Measurements from ENCODE around the gene RALGAPA1.
"Not testable (repeated sequence)": the region's sequence is repeated elsewhere in the genome, so short reads cannot be mapped to it uniquely, and the experiment has no call there.

Gene RALGAPA1

GRCh38 chr14:35808638-35809563 lies at the start of gene RALGAPA1:
Gene RALGAPA1 (minus strand): TSS chr14:35809295. CDS start chr14:35808835, 460 bp downstream.
- DNase-seq: peak; percentile 95

- DNase-seq: no peak
Measured at GRCh38 chr14:35858521-35859209, 49.6 kb upstream of the RALGAPA1 start.

- DNase-seq: no peak
Measured at GRCh38 chr14:35855876-35856481, 46.9 kb upstream of the RALGAPA1 start.

GRCh38 chr14:35854696-35855270 lies 45.7 kb upstream of the RALGAPA1 start:
- DNase-seq: no peak

GRCh38 chr14:35853225-35853624 lies 44.1 kb upstream of the RALGAPA1 start:
- DNase-seq: no peak

- no peak for DNase-seq
Measured at GRCh38 chr14:35851823-35852222, 42.7 kb upstream of the RALGAPA1 start.

- no peak for DNase-seq
Measured at GRCh38 chr14:35849122-35849521, 40.0 kb upstream of the RALGAPA1 start.

GRCh38 chr14:35847636-35848035 lies 38.5 kb upstream of the RALGAPA1 start:
- DNase-seq: no peak

GRCh38 chr14:35844494-35844893 lies 35.4 kb upstream of the RALGAPA1 start:
- no peak for DNase-seq

- DNase-seq: not testable (repeated sequence)
Measured at GRCh38 chr14:35842245-35842644, 33.1 kb upstream of the RALGAPA1 start.

GRCh38 chr14:35841704-35842103 lies 32.6 kb upstream of the RALGAPA1 start:
- DNase-seq: not testable (repeated sequence)

GRCh38 chr14:35835208-35835982 lies 26.3 kb upstream of the RALGAPA1 start:
- DNase-seq: no peak

GRCh38 chr14:35829449-35829848 lies 20.4 kb upstream of the RALGAPA1 start:
- DNase-seq: no peak

GRCh38 chr14:35827678-35828472 lies 18.8 kb upstream of the RALGAPA1 start:
- no peak for DNase-seq

- no peak for DNase-seq
Measured at GRCh38 chr14:35826952-35827416, 17.9 kb upstream of the RALGAPA1 start.

GRCh38 chr14:35826218-35826951 lies 17.3 kb upstream of the RALGAPA1 start, which contains the start of gene BRMS1L:
Gene BRMS1L (plus strand): TSS chr14:35826338. CDS start chr14:35826517, 179 bp downstream.
- DNase-seq: peak; percentile 98

- DNase-seq: no peak
Measured at GRCh38 chr14:35825968-35826217, 16.8 kb upstream of the RALGAPA1 start.

GRCh38 chr14:35824446-35825165 lies 15.5 kb upstream of the RALGAPA1 start:
- not testable (repeated sequence) for DNase-seq

GRCh38 chr14:35822501-35822900 lies 13.4 kb upstream of the RALGAPA1 start:
- no peak for DNase-seq
